Caco-2 (cell line): ENCODE measurements around the gene ASMTL. TPM values are rescaled to one million over a fixed set of nuclear protein-coding genes. Genes with fewer than 3 reads are reported as not detected.
A peak's percentile ranks its signal among the peaks of the same experiment; 100 is the strongest.

Experiments
- BruUV-seq: library from RNA; stranded (reverse); fragments of 400-500 nt; replicated peaks from 2 replicates; lab custom pipeline; 2021; lab: Mats Ljungman, UMichigan
- CTCF ChIA-PET: fragments of 300-600 bp; sonication (Branson Sonifier 250); formaldehyde crosslinking; loops from one replicate; lab custom pipeline; 2022; ENCODE audit warnings: antibody characterized with exemption; lab: Charles Lee
- POLR2A ChIA-PET: fragments of 300-600 bp; sonication (Branson Sonifier 250); formaldehyde crosslinking; loops from one replicate; lab custom pipeline; 2022; ENCODE audit warnings: antibody characterized with exemption; lab: Charles Lee
- DNase-seq, 2 experiments: peaks; one replicate each; pipeline versions ENCODE4 v3.0.0 to v3.0.0-alpha.2; 2020 to 2022
- H3K27me3 ChIP-seq: replicated peaks from 2 replicates; pipeline ENCODE4 v1.6.0; 2011; ENCODE audit warnings: low read length; ENCODE audit not compliant: control insufficient read depth, insufficient read depth
- H3K36me3 ChIP-seq: 2 replicates; pipeline ENCODE4 v1.5.1; 2011; ENCODE audit warnings: low read length; ENCODE audit not compliant: control insufficient read depth, insufficient read depth
- H3K4me1 ChIP-seq: fragments of 250-450 bp; sonication (Bioruptor Pico); 2 replicates; pipeline ENCODE4 v1.5.1; 2020; ENCODE audit warnings: mild to moderate bottlenecking
- H3K4me3 ChIP-seq: 2 replicates; pipeline ENCODE4 v1.5.1; 2011; ENCODE audit warnings: low read depth, mild to moderate bottlenecking, control low read depth, low read length
- H3K9me3 ChIP-seq: fragments of 250-450 bp; sonication (Bioruptor Pico); 2 replicates; pipeline ENCODE4 v1.5.1; 2020; ENCODE audit warnings: mild to moderate bottlenecking, moderate library complexity
- H3K27ac Mint-ChIP-seq: one replicate; pipeline ENCODE4 v1.8.0; 2022; ENCODE audit warnings: mixed read lengths; ENCODE audit not compliant: unreplicated experiment
- H3K27me3 Mint-ChIP-seq: one replicate; pipeline ENCODE4 v1.8.0; 2022; ENCODE audit warnings: mixed read lengths; ENCODE audit not compliant: insufficient read depth, unreplicated experiment
- H3K36me3 Mint-ChIP-seq: one replicate; pipeline ENCODE4 v1.8.0; 2022; ENCODE audit warnings: mild to moderate bottlenecking, mixed read lengths; ENCODE audit not compliant: insufficient read depth, unreplicated experiment
- H3K4me1 Mint-ChIP-seq: one replicate; pipeline ENCODE4 v1.8.0; 2022; ENCODE audit warnings: low read depth, mixed read lengths; ENCODE audit not compliant: unreplicated experiment
- H3K4me3 Mint-ChIP-seq: one replicate; pipeline ENCODE4 v1.8.0; 2022; ENCODE audit warnings: mild to moderate bottlenecking, moderate library complexity, mixed read lengths; ENCODE audit not compliant: unreplicated experiment
- H3K9me3 Mint-ChIP-seq: one replicate; pipeline ENCODE4 v1.8.0; 2022; ENCODE audit warnings: mixed read lengths; ENCODE audit not compliant: unreplicated experiment
- CTCF ChIP-seq, 2 experiments: fragments of 200-600 bp in 1 of 2; IDR thresholded peaks; 1 replicate in 1 of 2; 2 replicates in 1 of 2; pipeline versions ENCODE4 v1.5.1 to v1.8.0; 2011 to 2022; ENCODE audit warnings: antibody characterized with exemption in 1 of 2, control low read depth in 1 of 2, inconsistent platforms in 1 of 2, low read depth in 1 of 2, low read length in 1 of 2, mild to moderate bottlenecking in 1 of 2, moderate library complexity in 1 of 2; ENCODE audit not compliant: insufficient read depth in 1 of 2, severe bottlenecking in 1 of 2, unreplicated experiment in 1 of 2
- intact Hi-C: fragments of 100-400 bp; cut with micrococcal nuclease; formaldehyde crosslinking; loops from one replicate; pipeline ENCODE4 v1.10.0; 2022; ENCODE audit not compliant: unreplicated experiment
- total RNA-seq: library from RNA; stranded (reverse); gene quantifications from 2 replicates; pipeline ENCODE4 v1.2.3, GENCODE V29; 2022

The ASMTL gene
- total RNA-seq, 1 experiment from 2014 or later, result 17.4 TPM

- Histone ChIP-seq H3K9me3 (peaks cover 21% of the 10 kb centered on the region), H3K27me3 (no peaks in the 10 kb centered on the region), H3K4me3 (no peak overlapping the region), H3K36me3 (peaks cover 2% of the 10 kb centered on the region), H3K4me1 (no peaks in the 10 kb centered on the region)
- peaks cover 76% of the 10 kb centered on the region for H3K36me3 Mint-ChIP-seq
- H3K27ac Mint-ChIP-seq, result no peak overlapping the region
- H3K4me1 Mint-ChIP-seq, result peaks cover 9% of the 10 kb centered on the region
- H3K27me3 Mint-ChIP-seq, result no peaks in the 10 kb centered on the region
- POLR2A ChIA-PET, result no interaction called here
- CTCF ChIA-PET, result no interaction called here
- intact Hi-C loops, result no loop called here
- no peak for TF ChIP-seq CTCF (IDR thresholded peaks at IDR 0.05; ENCODE audit: insufficient read depth in 1 of 2, low read depth in 1 of 2, low read length in 1 of 2, severe bottlenecking in 1 of 2, unreplicated experiment in 1 of 2)
- DNase-seq, result no peak
- no peak overlapping the region for H3K4me3 Mint-ChIP-seq
- H3K9me3 Mint-ChIP-seq, result peaks cover 36% of the 10 kb centered on the region
- BruUV-seq, result no TSS peak
These were observed 30.6 kb downstream of the ASMTL start for GRCh38 chrX:1422135-1422465.

DNA sequence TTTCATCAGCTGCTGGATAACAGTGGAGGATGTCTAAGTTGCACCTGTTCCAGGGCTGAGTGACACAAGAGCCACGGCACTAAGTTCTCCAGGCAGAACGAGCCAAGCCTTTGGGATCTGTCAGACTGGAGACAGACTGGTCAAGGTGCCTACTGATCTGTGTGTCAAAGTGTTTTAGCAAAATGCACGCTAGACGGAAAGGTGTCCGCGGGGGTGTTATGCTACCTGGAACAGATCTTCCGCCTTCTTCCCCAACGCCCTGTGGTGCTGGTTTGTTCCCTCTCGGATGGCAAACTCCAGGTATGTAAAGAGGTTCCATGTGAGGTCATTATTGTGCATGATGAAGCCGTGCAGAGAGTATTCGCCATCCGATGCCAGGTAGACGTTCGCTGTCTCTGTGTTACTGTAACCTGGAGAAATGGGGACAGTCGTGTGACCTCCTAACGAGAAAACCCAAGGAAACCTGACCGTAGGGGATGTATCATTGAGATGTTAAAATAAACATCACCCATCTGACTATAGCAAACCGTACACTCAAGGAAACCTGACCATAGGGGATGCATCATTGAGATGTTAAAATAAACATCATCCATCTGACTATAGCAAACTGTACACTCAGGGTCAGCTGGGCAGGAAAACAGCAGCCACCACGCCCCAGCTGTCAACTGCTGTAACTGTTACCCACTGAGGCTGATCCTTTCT, 31.1 kb downstream of the ASMTL start:
- Histone ChIP-seq H3K27me3 (no peaks in the 10 kb centered on the region), H3K4me3 (no peak overlapping the region), H3K36me3 (peaks cover 2% of the 10 kb centered on the region), H3K9me3 (peaks cover 21% of the 10 kb centered on the region), H3K4me1 (no peaks in the 10 kb centered on the region)
- intact Hi-C loops, result no loop called here
- TF ChIP-seq CTCF (IDR thresholded peaks at IDR 0.05; ENCODE audit: insufficient read depth in 1 of 2, low read depth in 1 of 2, low read length in 1 of 2, severe bottlenecking in 1 of 2, unreplicated experiment in 1 of 2), result no peak
- DNase-seq, result no peak
- ChIA-PET POLR2A (no interaction called here), CTCF (no interaction called here)
- H3K36me3 Mint-ChIP-seq, result peaks cover 70% of the 10 kb centered on the region
- no TSS peak for BruUV-seq
- H3K4me1 Mint-ChIP-seq, result peaks cover 9% of the 10 kb centered on the region
- H3K27ac Mint-ChIP-seq, result no peak overlapping the region
- H3K27me3 Mint-ChIP-seq, result no peaks in the 10 kb centered on the region
- peaks cover 36% of the 10 kb centered on the region for H3K9me3 Mint-ChIP-seq
- H3K4me3 Mint-ChIP-seq, result no peak overlapping the region

GRCh38 chrX:1420371-1420770, 32.3 kb downstream of the ASMTL start:
- peaks cover 35% of the 10 kb centered on the region for H3K9me3 Mint-ChIP-seq
- peaks cover 2% of the 10 kb centered on the region for H3K36me3 ChIP-seq
- intact Hi-C loops, result no loop called here

More at GRCh38 chrX:1420371-1420770, 32.3 kb downstream of the ASMTL start:
- CTCF ChIA-PET, result no interaction called here
- Histone ChIP-seq H3K4me3 (no peak overlapping the region), H3K4me1 (no peaks in the 10 kb centered on the region), H3K9me3 (peaks cover 20% of the 10 kb centered on the region), H3K27me3 (no peaks in the 10 kb centered on the region)
- POLR2A ChIA-PET, result no interaction called here
- DNase-seq, result no peak
- Mint-ChIP-seq H3K36me3 (peaks cover 58% of the 10 kb centered on the region), H3K4me1 (peaks cover 9% of the 10 kb centered on the region), H3K4me3 (peak overlapping the region; percentile 2), H3K27me3 (no peaks in the 10 kb centered on the region), H3K27ac (peak overlapping the region; percentile 3)
- no TSS peak for BruUV-seq
- no peak for TF ChIP-seq CTCF (IDR thresholded peaks at IDR 0.05; ENCODE audit: insufficient read depth in 1 of 2, low read depth in 1 of 2, low read length in 1 of 2, severe bottlenecking in 1 of 2, unreplicated experiment in 1 of 2)
